Renal cortical epithelial cell (primary cell): ENCODE measurements around the gene AQP10. TPM values are rescaled to one million over a fixed set of nuclear protein-coding genes. Genes with fewer than 3 reads are reported as not detected.
"Not testable (repeated sequence)": the region's sequence is repeated elsewhere in the genome, so short reads cannot be mapped to it uniquely, and the experiment has no call there.

Experiments
- DNase-seq: peaks from one replicate; pipeline ENCODE4 v3.0.0-alpha.2; 2011; ENCODE audit warnings: low read depth
- total RNA-seq: library from RNA; depleted of rRNA; stranded (reverse); fragments of >200 nt; gene quantifications from 2 replicates; pipeline ENCODE4 v1.2.3, GENCODE V29; 2014

The AQP10 gene
- total RNA-seq = not detected in 2 replicates

- no peak for DNase-seq
Measured at GRCh38 chr1:154320882-154321608, at the start of gene AQP10. Gene AQP10 (plus strand): TSS chr1:154321093. CDS start chr1:154321156, 63 bp downstream.

GRCh38 chr1:154272217-154272998 lies 48.5 kb upstream of the AQP10 start, which contains the start of gene HAX1:
Gene HAX1 (plus strand): TSS chr1:154272629. CDS start chr1:154272724, 95 bp downstream.
- DNase-seq = peak; percentile 93

- DNase-seq = no peak
Measured at GRCh38 chr1:154272999-154273563, 47.8 kb upstream of the AQP10 start.

- no peak for DNase-seq
Measured at GRCh38 chr1:154276797-154277196, 44.1 kb upstream of the AQP10 start.

GRCh38 chr1:154287591-154287990 lies 33.3 kb upstream of the AQP10 start:
- DNase-seq = not testable (repeated sequence)

- no peak for DNase-seq
Measured at GRCh38 chr1:154288661-154289060, 32.2 kb upstream of the AQP10 start.

- DNase-seq = no peak
Measured at GRCh38 chr1:154290921-154291320, 30.0 kb upstream of the AQP10 start.

GRCh38 chr1:154295408-154296235 lies 25.3 kb upstream of the AQP10 start:
- no peak for DNase-seq

GRCh38 chr1:154301582-154301981 lies 19.3 kb upstream of the AQP10 start:
- no peak for DNase-seq

GRCh38 chr1:154304664-154305337 lies 16.1 kb upstream of the AQP10 start:
- DNase-seq = peak; percentile 16

- no peak for DNase-seq
Measured at GRCh38 chr1:154306151-154306550, 14.7 kb upstream of the AQP10 start.

GRCh38 chr1:154307670-154308270 lies 13.1 kb upstream of the AQP10 start:
- DNase-seq = not testable (repeated sequence)

GRCh38 chr1:154309136-154309535 lies 11.8 kb upstream of the AQP10 start:
- not testable (repeated sequence) for DNase-seq

GRCh38 chr1:154312229-154313065 lies 8.4 kb upstream of the AQP10 start:
- not testable (repeated sequence) for DNase-seq

GRCh38 chr1:154313066-154313356 lies 7.9 kb upstream of the AQP10 start:
- no peak for DNase-seq

GRCh38 chr1:154314226-154314625 lies 6.7 kb upstream of the AQP10 start:
- not testable (repeated sequence) for DNase-seq

- no peak for DNase-seq
Measured at GRCh38 chr1:154316704-154317103, 4.2 kb upstream of the AQP10 start.

GRCh38 chr1:154318386-154318785 lies 2.5 kb upstream of the AQP10 start:
- DNase-seq = no peak

- not testable (repeated sequence) for DNase-seq
Measured at GRCh38 chr1:154321609-154321934, 679 bp downstream of the AQP10 start.

- no peak for DNase-seq
Measured at GRCh38 chr1:154323493-154323892, 2.6 kb downstream of the AQP10 start.
